HEK293T (cell line): ENCODE results near the gene DAPK1.

Source experiments
- CTCF ChIA-PET: fragments of 350-600 bp; formaldehyde crosslinking; extraction: SDS; loops from one replicate; lab custom pipeline; 2021; ENCODE audit warnings: antibody characterized with exemption, inconsistent platforms; lab: Yijun Ruan, JAX
- POLR2A ChIA-PET: fragments of 350-600 bp; formaldehyde crosslinking; extraction: SDS; loops from one replicate; lab custom pipeline; 2020; ENCODE audit warnings: antibody characterized with exemption, inconsistent platforms; lab: Yijun Ruan, JAX
- DNase-seq: peaks from one replicate; pipeline ENCODE4 v3.0.0; 2012; ENCODE audit warnings: mixed read lengths; ENCODE audit errors: extremely low spot score
- ARNT ChIP-seq: fragments of 450-650 bp; IDR thresholded peaks from 2 replicates; pipeline ENCODE4 v1.6.1; 2017; ENCODE audit warnings: mild to moderate bottlenecking
- BHLHE40 ChIP-seq: fragments of 450-650 bp; IDR thresholded peaks from 2 replicates; pipeline ENCODE4 v1.6.1; 2016; ENCODE audit warnings: mild to moderate bottlenecking, moderate library complexity, borderline replicate concordance
- CTBP1 ChIP-seq: fragments of 450-650 bp; IDR thresholded peaks from 2 replicates; pipeline ENCODE4 v1.6.1; 2016; ENCODE audit warnings: borderline replicate concordance
- ELF4 ChIP-seq: fragments of 450-650 bp; IDR thresholded peaks from 2 replicates; pipeline ENCODE4 v1.6.1; 2017; ENCODE audit warnings: antibody characterized with exemption
- FOXA1 ChIP-seq: fragments of 450-650 bp; IDR thresholded peaks from 2 replicates; pipeline ENCODE4 v1.6.1; 2016; ENCODE audit warnings: mild to moderate bottlenecking
- FOXK2 ChIP-seq: fragments of 450-650 bp; IDR thresholded peaks from 2 replicates; pipeline ENCODE4 v1.6.1; 2016; ENCODE audit warnings: mild to moderate bottlenecking
- FOXM1 ChIP-seq: fragments of 450-650 bp; IDR thresholded peaks from 2 replicates; pipeline ENCODE4 v1.6.1; 2017; ENCODE audit warnings: mild to moderate bottlenecking, borderline replicate concordance
- HDGF ChIP-seq: fragments of 450-650 bp; IDR thresholded peaks from 2 replicates; pipeline ENCODE4 v1.6.1; 2017; ENCODE audit warnings: antibody characterized with exemption, borderline replicate concordance
- L3MBTL2 ChIP-seq: fragments of 450-650 bp; conservative IDR thresholded peaks from 2 replicates; pipeline ENCODE4 v1.6.1; 2016; ENCODE audit warnings: mild to moderate bottlenecking
- LEF1 ChIP-seq: fragments of 450-650 bp; IDR thresholded peaks from 2 replicates; pipeline ENCODE4 v1.6.1; 2017; ENCODE audit warnings: mild to moderate bottlenecking, borderline replicate concordance
- NFRKB ChIP-seq: fragments of 450-650 bp; IDR thresholded peaks from 2 replicates; pipeline ENCODE4 v1.6.1; 2016; ENCODE audit warnings: mild to moderate bottlenecking, moderate library complexity
- SP1 ChIP-seq: fragments of 450-650 bp; IDR thresholded peaks from 2 replicates; pipeline ENCODE4 v1.6.1; 2017
- SUZ12 ChIP-seq: fragments of 450-650 bp; IDR thresholded peaks from 2 replicates; pipeline ENCODE4 v1.6.1; 2016; ENCODE audit warnings: mild to moderate bottlenecking
- TARDBP ChIP-seq: fragments of 450-650 bp; IDR thresholded peaks from 2 replicates; pipeline ENCODE4 v1.6.1; 2016
- ZNF384 ChIP-seq: fragments of 450-650 bp; IDR thresholded peaks from 2 replicates; pipeline ENCODE4 v1.6.1; 2016
- TF ChIP-seq, protein P1 (sequence below): fragments of 450-650 bp; IDR thresholded peaks from 2 replicates; pipeline ENCODE4 v1.6.1; 2016

The DAPK1 gene

DNA sequence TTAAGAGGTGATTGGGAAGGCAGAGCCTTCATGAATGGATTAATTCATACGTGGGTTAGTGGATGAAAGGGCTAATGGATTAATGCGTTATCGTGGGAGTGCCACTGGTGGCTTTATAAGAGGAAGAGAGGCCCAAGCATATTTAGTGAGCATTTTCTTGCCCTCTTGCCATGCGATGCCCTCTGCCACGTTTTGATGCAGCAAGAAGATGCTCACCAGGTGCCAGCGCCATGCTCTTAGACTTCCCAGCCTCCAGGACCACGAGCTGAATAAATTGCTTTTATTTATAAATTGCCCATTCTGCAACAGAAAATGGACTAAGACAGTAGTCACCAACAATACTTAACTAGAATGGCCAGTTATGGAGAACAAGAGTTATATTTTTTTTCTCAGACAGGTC, 24.2 kb downstream of the DAPK1 start:
- TF ChIP-seq LEF1 = no peak
- TF ChIP-seq FOXA1 = no peak
- no peak for TF ChIP-seq BHLHE40
- TF ChIP-seq ELF4 = no peak
- TF ChIP-seq FOXM1 = no peak
- no peak for TF ChIP-seq TARDBP
- no peak for TF ChIP-seq ZNF384
- no peak for TF ChIP-seq NFRKB
- no peak for TF ChIP-seq HDGF
- no peak for TF ChIP-seq SP1
- no peak for TF ChIP-seq L3MBTL2
- TF ChIP-seq, protein P1, sequence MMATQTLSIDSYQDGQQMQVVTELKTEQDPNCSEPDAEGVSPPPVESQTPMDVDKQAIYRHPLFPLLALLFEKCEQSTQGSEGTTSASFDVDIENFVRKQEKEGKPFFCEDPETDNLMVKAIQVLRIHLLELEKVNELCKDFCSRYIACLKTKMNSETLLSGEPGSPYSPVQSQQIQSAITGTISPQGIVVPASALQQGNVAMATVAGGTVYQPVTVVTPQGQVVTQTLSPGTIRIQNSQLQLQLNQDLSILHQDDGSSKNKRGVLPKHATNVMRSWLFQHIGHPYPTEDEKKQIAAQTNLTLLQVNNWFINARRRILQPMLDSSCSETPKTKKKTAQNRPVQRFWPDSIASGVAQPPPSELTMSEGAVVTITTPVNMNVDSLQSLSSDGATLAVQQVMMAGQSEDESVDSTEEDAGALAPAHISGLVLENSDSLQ = no peak
- no peak for TF ChIP-seq SUZ12
- no peak for TF ChIP-seq ARNT
- TF ChIP-seq CTBP1 = no peak
- TF ChIP-seq FOXK2 = no peak
- POLR2A ChIA-PET = no interaction called here
- no peak for DNase-seq
- CTCF ChIA-PET = no interaction called here

- no peak for DNase-seq
- CTCF ChIA-PET = no interaction called here
- POLR2A ChIA-PET = no interaction called here
- TF ChIP-seq ZNF384 (no peak), FOXK2 (no peak), NFRKB (no peak), HDGF (no peak), L3MBTL2 (no peak), SUZ12 (no peak), FOXA1 (no peak), FOXM1 (no peak), CTBP1 (no peak), ELF4 (no peak), ARNT (no peak)
- TF ChIP-seq, protein P1 = no peak
Observed at GRCh38 chr9:87524061-87524460, 26.4 kb downstream of the DAPK1 start.

GRCh38 chr9:87525546-87526303, 28.1 kb downstream of the DAPK1 start:
- ChIA-PET POLR2A (no interaction called here), CTCF (no interaction called here)
- DNase-seq = no peak
- TF ChIP-seq, protein P1 = no peak
- TF ChIP-seq TARDBP (no peak), ARNT (no peak), NFRKB (no peak), ZNF384 (no peak), CTBP1 (no peak), FOXA1 (no peak), LEF1 (no peak), HDGF (no peak), L3MBTL2 (no peak; the same call in 1 of the 2 replicates), FOXK2 (no peak), FOXM1 (no peak), SUZ12 (no peak), BHLHE40 (no peak), SP1 (no peak), ELF4 (no peak)

- CTCF ChIA-PET = no interaction called here
- DNase-seq = no peak
- TF ChIP-seq FOXA1 (no peak), NFRKB (no peak), TARDBP (no peak), FOXM1 (no peak), CTBP1 (no peak), BHLHE40 (no peak), ZNF384 (no peak), FOXK2 (no peak)
- POLR2A ChIA-PET = no interaction called here
Observed at GRCh38 chr9:87527211-87527916, 29.7 kb downstream of the DAPK1 start.

GRCh38 chr9:87528969-87529368, 31.3 kb downstream of the DAPK1 start:
- ChIA-PET CTCF (no interaction called here), POLR2A (no interaction called here)
- TF ChIP-seq HDGF (no peak), CTBP1 (no peak), SP1 (no peak), FOXM1 (no peak), LEF1 (no peak), FOXA1 (no peak), ARNT (no peak)
- DNase-seq = no peak

GRCh38 chr9:87529671-87530070, 32.0 kb downstream of the DAPK1 start:
- ChIA-PET CTCF (no interaction called here), POLR2A (no interaction called here)
- DNase-seq = no peak
- TF ChIP-seq SUZ12 (no peak), ARNT (no peak), ELF4 (no peak), HDGF (no peak), FOXA1 (no peak), NFRKB (no peak), LEF1 (no peak), ZNF384 (no peak), TARDBP (no peak), L3MBTL2 (no peak), CTBP1 (no peak)
- TF ChIP-seq, protein P1 = no peak
